GM10266 (cell line): ENCODE data around the gene GLB1L2.

Experiments
- DNase-seq: peaks from one replicate; pipeline ENCODE4 v3.0.0; 2012; ENCODE audit errors: extremely low spot score
- CTCF ChIP-seq: IDR thresholded peaks from 2 replicates; pipeline ENCODE4 v1.5.1; 2012; ENCODE audit warnings: mild to moderate bottlenecking, low read depth; ENCODE audit not compliant: control insufficient read depth, insufficient read depth; ENCODE audit errors: missing control alignments

Gene GLB1L2

GRCh38 chr11:134345237-134345550 lies 13.4 kb downstream of the GLB1L2 start:
- no peak for DNase-seq
- no peak for TF ChIP-seq CTCF

DNA sequence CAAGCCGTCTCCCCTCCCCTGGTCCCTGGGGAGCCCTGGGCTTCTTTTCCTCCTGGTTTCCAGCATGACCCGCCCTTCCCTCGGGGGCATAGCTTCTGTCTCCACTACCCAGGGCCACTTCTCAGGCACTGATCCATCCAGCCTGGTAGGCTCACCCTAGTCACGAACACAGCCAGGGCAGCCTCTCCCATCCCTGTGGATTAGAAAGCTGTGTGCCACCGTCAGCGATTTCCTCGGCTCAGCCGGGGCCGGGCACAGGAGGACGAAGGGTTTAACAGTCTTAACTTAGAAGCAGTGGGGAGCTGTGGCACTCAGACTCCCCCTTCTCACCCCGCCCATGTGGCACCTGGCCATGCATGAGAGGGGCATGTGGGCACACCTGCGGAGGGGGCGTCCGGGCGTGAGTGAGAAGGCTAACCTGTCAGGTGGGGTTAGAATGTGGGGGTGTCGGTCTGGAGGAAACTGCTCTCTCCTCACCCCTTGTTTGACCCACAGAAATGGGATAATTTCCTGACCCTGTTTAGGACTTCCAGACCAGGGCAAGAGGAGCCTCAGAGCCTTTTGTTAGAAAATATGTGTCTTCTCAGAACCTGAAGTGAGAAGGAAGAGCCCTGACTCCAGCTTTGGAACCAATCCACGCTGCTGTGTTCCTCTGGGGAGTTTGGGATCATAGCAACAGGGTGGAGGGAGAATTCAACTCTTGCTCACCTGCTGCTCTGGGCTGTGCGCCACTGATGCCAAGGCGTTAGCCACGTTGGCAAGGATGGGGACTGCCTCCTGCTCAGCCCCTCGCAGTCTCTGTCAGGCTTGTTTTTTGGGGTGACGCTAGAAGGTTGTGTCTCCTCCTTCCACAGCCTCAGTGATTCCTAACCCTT lies 14.6 kb downstream of the GLB1L2 start:
- no peak for DNase-seq
- no peak for TF ChIP-seq CTCF

GRCh38 chr11:134346976-134347350 lies 15.2 kb downstream of the GLB1L2 start:
- TF ChIP-seq CTCF, result no peak
- no peak for DNase-seq

DNA sequence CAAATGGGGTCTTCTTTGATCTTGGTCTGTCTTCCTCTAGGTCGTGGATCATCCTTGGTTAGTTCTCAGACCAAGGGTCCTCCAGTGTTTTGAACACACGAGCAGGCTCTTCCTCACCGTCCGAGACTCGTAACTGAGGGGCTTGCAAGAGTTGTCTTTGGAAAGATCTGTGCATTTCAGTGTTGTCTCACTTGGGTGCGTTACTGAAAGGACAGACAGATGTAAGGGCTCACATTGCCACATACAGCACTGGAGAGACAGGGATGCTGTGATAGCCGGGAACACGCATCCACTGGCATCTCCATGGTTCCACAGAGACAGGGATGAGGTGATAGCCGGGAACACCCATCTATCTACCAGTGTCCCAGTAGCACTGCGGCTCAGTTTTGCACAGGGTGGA lies 15.7 kb downstream of the GLB1L2 start:
- DNase-seq, result no peak
- no peak for TF ChIP-seq CTCF

- DNase-seq, result no peak
- no peak for TF ChIP-seq CTCF
These were observed 17.5 kb downstream of the GLB1L2 start for GRCh38 chr11:134349109-134349801.

- DNase-seq, result no peak
- TF ChIP-seq CTCF, result no peak
These were observed 18.1 kb downstream of the GLB1L2 start for GRCh38 chr11:134349802-134350355.

DNA sequence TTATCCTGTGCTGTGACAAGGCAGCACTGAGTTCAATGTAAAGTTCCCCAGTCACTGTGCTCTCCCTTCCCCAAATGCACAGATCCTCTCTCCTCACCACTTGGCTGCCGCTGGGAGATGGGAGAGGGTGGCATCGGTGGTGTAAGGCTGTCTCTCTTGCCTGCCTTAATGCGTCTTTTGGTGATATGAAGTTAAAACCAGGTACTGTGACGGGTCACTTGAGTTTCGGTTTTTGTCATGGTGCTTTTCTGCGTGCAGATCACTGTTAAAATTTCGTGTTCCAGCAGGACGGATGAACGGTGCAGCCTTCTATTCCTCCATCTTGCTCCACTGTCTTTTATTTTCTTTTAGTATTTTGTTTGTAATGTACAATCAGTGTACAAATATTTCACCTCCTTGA lies 18.6 kb downstream of the GLB1L2 start:
- no peak for TF ChIP-seq CTCF
- DNase-seq, result no peak
